Measurements from ENCODE around the gene EEF1G. TPM values are rescaled to one million over a fixed set of nuclear protein-coding genes. Genes with fewer than 3 reads are reported as not detected.

Gene EEF1G
- total RNA-seq, 1 experiment from 2014 or later, result 1,815 TPM

DNA sequence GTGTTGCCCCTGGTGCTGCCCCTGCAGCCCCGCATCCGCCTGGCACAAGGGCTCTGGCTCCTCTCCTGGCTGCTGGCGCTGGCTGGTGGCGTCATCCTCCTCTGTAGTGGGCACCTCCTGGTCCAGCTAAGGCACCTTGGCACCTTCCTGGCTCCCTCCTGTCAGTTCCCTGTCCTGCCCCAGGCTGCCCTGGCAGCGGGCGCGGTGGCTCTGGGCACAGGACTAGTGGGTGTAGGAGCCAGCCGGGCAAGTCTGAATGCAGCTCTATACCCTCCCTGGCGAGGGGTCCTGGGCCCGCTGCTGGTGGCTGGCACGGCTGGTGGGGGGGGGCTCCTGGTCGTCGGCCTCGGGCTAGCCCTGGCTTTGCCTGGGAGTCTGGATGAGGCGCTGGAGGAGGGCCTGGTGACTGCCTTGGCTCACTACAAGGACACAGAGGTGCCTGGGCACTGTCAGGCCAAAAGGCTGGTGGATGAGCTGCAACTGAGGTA is 39.6 kb upstream of the EEF1G start:
- Histone ChIP-seq H3K9me3 (ENCODE audit: low read length) (no peaks in the 10 kb centered on the region), H3K4me1 (ENCODE audit: insufficient read depth, low read length) (peaks cover 29% of the 10 kb centered on the region), H3K9me2 (replicated peaks; ENCODE audit: low read length) (no peaks in the 10 kb centered on the region), H3K4me3 (ENCODE audit: low read length) (peak overlapping the region; percentile 81; the same call in 1 of the 2 replicates), H3F3A (ENCODE audit: low read length, unreplicated experiment) (peaks cover 7% of the 10 kb centered on the region), H4K20me1 (ENCODE audit: low read length) (no peaks in the 10 kb centered on the region), H3K9ac (ENCODE audit: low read length) (no peak overlapping the region), H2AFZ (ENCODE audit: low read length) (peak overlapping the region; percentile 89), H3K4me2 (ENCODE audit: low read length) (peak overlapping the region; percentile 97; the same call in 1 of the 2 replicates), H3K27me3 (ENCODE audit: low read length) (no peaks in the 10 kb centered on the region), H3K27ac (ENCODE audit: low read length) (peak overlapping the region; percentile 59; the same call in 1 of the 2 replicates), H3K79me2 (ENCODE audit: low read length) (peaks cover 12% of the 10 kb centered on the region; the same call in 1 of the 2 replicates), H3K36me3 (ENCODE audit: low read depth, low read length) (no peaks in the 10 kb centered on the region)
- DNase-seq (no peak), ATAC-seq (peak; percentile 11)
- intact Hi-C loops (cut with micrococcal nuclease), result loop anchor here (5.0 kb wide), 1 partner anchor 34 kb away; the partner anchor contains the start of gene GANAB
- TF ChIP-seq, protein P1, sequence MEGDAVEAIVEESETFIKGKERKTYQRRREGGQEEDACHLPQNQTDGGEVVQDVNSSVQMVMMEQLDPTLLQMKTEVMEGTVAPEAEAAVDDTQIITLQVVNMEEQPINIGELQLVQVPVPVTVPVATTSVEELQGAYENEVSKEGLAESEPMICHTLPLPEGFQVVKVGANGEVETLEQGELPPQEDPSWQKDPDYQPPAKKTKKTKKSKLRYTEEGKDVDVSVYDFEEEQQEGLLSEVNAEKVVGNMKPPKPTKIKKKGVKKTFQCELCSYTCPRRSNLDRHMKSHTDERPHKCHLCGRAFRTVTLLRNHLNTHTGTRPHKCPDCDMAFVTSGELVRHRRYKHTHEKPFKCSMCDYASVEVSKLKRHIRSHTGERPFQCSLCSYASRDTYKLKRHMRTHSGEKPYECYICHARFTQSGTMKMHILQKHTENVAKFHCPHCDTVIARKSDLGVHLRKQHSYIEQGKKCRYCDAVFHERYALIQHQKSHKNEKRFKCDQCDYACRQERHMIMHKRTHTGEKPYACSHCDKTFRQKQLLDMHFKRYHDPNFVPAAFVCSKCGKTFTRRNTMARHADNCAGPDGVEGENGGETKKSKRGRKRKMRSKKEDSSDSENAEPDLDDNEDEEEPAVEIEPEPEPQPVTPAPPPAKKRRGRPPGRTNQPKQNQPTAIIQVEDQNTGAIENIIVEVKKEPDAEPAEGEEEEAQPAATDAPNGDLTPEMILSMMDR (conservative IDR thresholded peaks at IDR 0.05; ENCODE audit: low read depth, low read length), result no peak
- TF ChIP-seq EZH2 (IDR thresholded peaks at IDR 0.05; ENCODE audit: low read length, unreplicated experiment) (no peak), EZH2phosphoT487 (IDR thresholded peaks at IDR 0.05; ENCODE audit: borderline replicate concordance, low read length) (no peak)
- TSS peak; percentile 24 for BruUV-seq (replicated peaks)
- POLR2A ChIA-PET (ENCODE audit: unreplicated experiment), result no interaction called here
- CTCF ChIA-PET, result interaction anchor here (0.7 to 0.8 kb wide), 2 partner anchors 12 to 60 kb away, joined by 3 to 4 read pairs; partner anchors contain the start of gene MTA2

DNA sequence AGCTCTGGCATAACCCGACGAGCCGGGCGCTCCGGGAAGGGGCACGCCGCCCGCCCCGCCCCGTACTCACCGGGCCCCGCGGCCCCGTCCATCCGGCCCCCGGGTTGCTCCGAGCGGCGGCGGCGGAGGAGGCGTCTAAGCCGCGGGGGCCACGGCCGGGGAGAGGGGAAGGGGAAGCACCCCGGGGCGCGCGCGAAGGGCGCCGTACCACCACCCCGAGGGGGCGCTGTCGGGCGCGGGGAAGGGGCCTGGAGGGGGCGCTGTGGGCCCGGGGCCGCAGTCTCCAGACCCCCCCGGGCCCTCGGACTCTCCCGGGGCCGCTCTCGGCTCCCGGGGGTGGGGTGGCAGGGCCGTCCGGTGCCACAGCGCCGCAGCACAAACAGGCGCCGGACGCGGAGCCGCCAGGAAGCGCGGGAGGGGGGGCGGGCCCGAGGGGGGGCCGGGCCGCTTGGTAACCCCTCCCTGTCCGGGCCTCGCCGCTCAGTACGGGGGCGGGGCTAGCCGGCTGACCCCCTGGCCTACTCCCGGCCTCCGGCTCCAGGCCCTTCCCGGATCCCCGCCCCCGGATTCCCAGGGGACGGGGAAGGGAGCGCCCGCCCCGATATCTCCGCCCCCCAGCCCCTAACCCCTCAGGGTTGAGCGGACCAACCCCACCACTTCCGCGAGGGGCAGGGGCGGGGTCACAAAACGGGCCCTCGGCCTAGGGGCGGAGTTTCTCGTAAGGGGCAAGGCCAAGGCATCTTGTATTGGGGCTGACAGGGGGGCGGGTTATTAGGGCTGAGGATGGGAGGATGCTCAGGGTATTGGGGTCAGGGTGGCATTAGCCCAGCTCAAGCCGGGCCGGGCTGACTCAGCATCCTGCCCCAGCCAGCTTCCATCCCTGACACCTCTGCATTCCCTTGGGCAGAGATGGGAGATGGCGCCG is 38.9 kb upstream of the EEF1G start, which contains the start of the genes EML3 and ROM1:
Gene EML3 (minus strand): TSS at position 410 of the 925 bp plus-strand sequence. CDS start 318 bp downstream, at position 92.
Gene ROM1 (plus strand): TSS at position 892 of the 925 bp plus-strand sequence. CDS start 25 bp downstream, at position 917.
- Histone ChIP-seq H3K9me3 (ENCODE audit: low read length) (no peaks in the 10 kb centered on the region), H3K4me3 (ENCODE audit: low read length) (peak within 1 kb of the TSS; percentile 81), H3K4me1 (ENCODE audit: insufficient read depth, low read length) (peaks cover 29% of the 10 kb centered on the region), H3K79me2 (ENCODE audit: low read length) (peaks cover 12% of the 10 kb centered on the region; the same call in 1 of the 2 replicates), H3K9ac (ENCODE audit: low read length) (peak within 1 kb of the TSS; percentile 63), H3K4me2 (ENCODE audit: low read length) (peak within 1 kb of the TSS; percentile 97), H4K20me1 (ENCODE audit: low read length) (no peaks in the 10 kb centered on the region), H3F3A (ENCODE audit: low read length, unreplicated experiment) (peaks cover 7% of the 10 kb centered on the region), H3K27me3 (ENCODE audit: low read length) (no peaks in the 10 kb centered on the region), H3K9me2 (replicated peaks; ENCODE audit: low read length) (no peaks in the 10 kb centered on the region), H3K27ac (ENCODE audit: low read length) (peak within 1 kb of the TSS; percentile 59), H3K36me3 (ENCODE audit: low read depth, low read length) (no peaks in the 10 kb centered on the region), H2AFZ (ENCODE audit: low read length) (peak within 1 kb of the TSS; percentile 89)
- peak; percentile 72 for ATAC-seq
- intact Hi-C loops (cut with micrococcal nuclease), result loop anchor here (5.0 kb wide), 1 partner anchor 35 kb away; the partner anchor contains the start of gene GANAB
- no TSS peak for BruUV-seq (replicated peaks)
- TF ChIP-seq, protein P1 (conservative IDR thresholded peaks at IDR 0.05; ENCODE audit: low read depth, low read length), result peak; percentile 97
- TF ChIP-seq EZH2phosphoT487 (IDR thresholded peaks at IDR 0.05; ENCODE audit: borderline replicate concordance, low read length), result no peak
- ChIA-PET CTCF (interaction anchor here (0.7 to 1.3 kb wide), 7 partner anchors 9 to 74 kb away, joined by 3 to 9 read pairs (median 5); partner anchors contain the start of genes B3GAT3, C11orf98, CSKMT and MTA2), POLR2A (ENCODE audit: unreplicated experiment) (interaction anchor here (0.6 kb wide), 1 partner anchor 21 kb away, joined by 3 read pairs; no protein-coding TSS in a partner anchor)
- DNase-seq, result peak; percentile 79
